C4-2B (cell line): ENCODE results near the gene CD8B2.
"Not testable (repeated sequence)": the region's sequence is repeated elsewhere in the genome, so short reads cannot be mapped to it uniquely, and the experiment has no call there.

Source experiments
- ZFX ChIP-seq: fragments of 450-650 bp; IDR thresholded peaks from 2 replicates; pipeline ENCODE4 v1.6.1; 2017
- TF ChIP-seq, protein P1 (sequence below): fragments of 450-650 bp; conservative IDR thresholded peaks from 2 replicates; pipeline ENCODE4 v1.5.1; 2017; ENCODE audit warnings: mild to moderate bottlenecking

DNA sequence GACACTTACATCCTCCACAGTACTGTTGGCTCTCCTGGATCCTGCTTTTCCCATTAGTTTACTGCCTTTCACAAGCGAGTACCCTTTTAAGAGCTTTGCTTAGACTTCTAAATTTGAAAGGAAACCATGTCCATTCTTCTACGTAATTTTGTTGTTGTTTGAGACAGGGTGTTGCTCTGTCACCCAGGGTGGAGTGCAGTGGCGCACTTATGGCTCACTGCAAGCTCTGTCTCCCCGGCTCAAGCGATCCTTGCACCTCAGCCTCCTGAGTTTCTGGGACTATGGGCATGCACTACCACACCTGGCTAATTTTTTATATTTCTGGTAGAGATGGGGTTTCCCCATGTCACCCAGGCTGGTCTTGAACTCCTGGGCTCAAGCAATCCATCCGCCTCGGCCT, 24.8 kb downstream of the CD8B2 start:
- TF ChIP-seq, protein P1, sequence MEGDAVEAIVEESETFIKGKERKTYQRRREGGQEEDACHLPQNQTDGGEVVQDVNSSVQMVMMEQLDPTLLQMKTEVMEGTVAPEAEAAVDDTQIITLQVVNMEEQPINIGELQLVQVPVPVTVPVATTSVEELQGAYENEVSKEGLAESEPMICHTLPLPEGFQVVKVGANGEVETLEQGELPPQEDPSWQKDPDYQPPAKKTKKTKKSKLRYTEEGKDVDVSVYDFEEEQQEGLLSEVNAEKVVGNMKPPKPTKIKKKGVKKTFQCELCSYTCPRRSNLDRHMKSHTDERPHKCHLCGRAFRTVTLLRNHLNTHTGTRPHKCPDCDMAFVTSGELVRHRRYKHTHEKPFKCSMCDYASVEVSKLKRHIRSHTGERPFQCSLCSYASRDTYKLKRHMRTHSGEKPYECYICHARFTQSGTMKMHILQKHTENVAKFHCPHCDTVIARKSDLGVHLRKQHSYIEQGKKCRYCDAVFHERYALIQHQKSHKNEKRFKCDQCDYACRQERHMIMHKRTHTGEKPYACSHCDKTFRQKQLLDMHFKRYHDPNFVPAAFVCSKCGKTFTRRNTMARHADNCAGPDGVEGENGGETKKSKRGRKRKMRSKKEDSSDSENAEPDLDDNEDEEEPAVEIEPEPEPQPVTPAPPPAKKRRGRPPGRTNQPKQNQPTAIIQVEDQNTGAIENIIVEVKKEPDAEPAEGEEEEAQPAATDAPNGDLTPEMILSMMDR: not testable (repeated sequence)
- TF ChIP-seq ZFX: not testable (repeated sequence)
